H9 (cell line): ENCODE results near the gene TAF10. TPM values are rescaled to one million over a fixed set of nuclear protein-coding genes. Genes with fewer than 3 reads are reported as not detected.

Source experiments
- DNase-seq: peaks from one replicate; pipeline ENCODE4 v3.0.0-alpha.2; 2017
- H2AFZ ChIP-seq: one replicate; pipeline ENCODE4 v1.6.1; 2013; ENCODE audit warnings: mild to moderate bottlenecking, low read length, control low read depth, moderate library complexity
- H2AK5ac ChIP-seq: 2 replicates; pipeline ENCODE4 v1.6.1; 2013; ENCODE audit warnings: low read length, control low read depth, mixed read lengths; ENCODE audit not compliant: insufficient read length
- H2BK120ac ChIP-seq: one replicate; pipeline ENCODE4 v1.6.1; 2013; ENCODE audit warnings: low read depth, mild to moderate bottlenecking, low read length, control low read depth, inconsistent platforms; ENCODE audit not compliant: poor library complexity, severe bottlenecking
- H2BK12ac ChIP-seq: 2 replicates; pipeline ENCODE4 v1.6.1; 2013; ENCODE audit warnings: low read length, control low read depth, mixed read lengths, low read depth; ENCODE audit not compliant: insufficient read length
- H2BK15ac ChIP-seq: 2 replicates; pipeline ENCODE4 v1.6.1; 2013; ENCODE audit warnings: low read depth, low read length, control low read depth
- H2BK20ac ChIP-seq: one replicate; pipeline ENCODE4 v1.6.1; 2013; ENCODE audit warnings: low read depth, mild to moderate bottlenecking, low read length, control low read depth, inconsistent platforms; ENCODE audit not compliant: poor library complexity, severe bottlenecking
- H2BK5ac ChIP-seq: 2 replicates; pipeline ENCODE4 v1.6.1; 2013; ENCODE audit warnings: low read length, control low read depth, mixed read lengths; ENCODE audit not compliant: insufficient read length
- H3K14ac ChIP-seq: 2 replicates; pipeline ENCODE4 v1.6.1; 2013; ENCODE audit warnings: low read length, control low read depth; ENCODE audit not compliant: insufficient read depth
- H3K18ac ChIP-seq: 2 replicates; pipeline ENCODE4 v1.6.1; 2013; ENCODE audit warnings: low read depth, mild to moderate bottlenecking, mixed read lengths, low read length, control low read depth; ENCODE audit not compliant: insufficient read length
- H3K23ac ChIP-seq: 2 replicates; pipeline ENCODE4 v1.6.1; 2013; ENCODE audit warnings: low read length, control low read depth, mixed read lengths, low read depth; ENCODE audit not compliant: insufficient read length
- H3K23me2 ChIP-seq: 2 replicates; pipeline ENCODE4 v1.6.1; 2013; ENCODE audit warnings: low read depth, mild to moderate bottlenecking, mixed read lengths, low read length, control low read depth; ENCODE audit not compliant: insufficient read length, poor library complexity, severe bottlenecking
- H3K27ac ChIP-seq: 2 replicates; pipeline ENCODE4 v1.5.1; 2013; ENCODE audit warnings: low read length, control low read depth, mixed read lengths, low read depth; ENCODE audit not compliant: insufficient read length
- H3K27me3 ChIP-seq: 2 replicates; pipeline ENCODE4 v1.6.1; 2013; ENCODE audit warnings: low read length, control low read depth, inconsistent platforms; ENCODE audit not compliant: insufficient read depth
- H3K4ac ChIP-seq: 2 replicates; pipeline ENCODE4 v1.6.1; 2013; ENCODE audit warnings: low read depth, mild to moderate bottlenecking, control low read depth, inconsistent platforms, low read length, moderate library complexity
- H3K4me1 ChIP-seq: 2 replicates; pipeline ENCODE4 v1.6.1; 2013; ENCODE audit warnings: low read length, control low read depth, inconsistent platforms; ENCODE audit not compliant: insufficient read depth
- H3K4me2 ChIP-seq: 2 replicates; pipeline ENCODE4 v1.6.1; 2013; ENCODE audit warnings: low read length, control low read depth, mixed read lengths; ENCODE audit not compliant: insufficient read length, insufficient read depth
- H3K56ac ChIP-seq: 2 replicates; pipeline ENCODE4 v1.6.1; 2013; ENCODE audit warnings: low read depth, mild to moderate bottlenecking, mixed read lengths, low read length, control low read depth; ENCODE audit not compliant: insufficient read length
- H3K79me1 ChIP-seq: 2 replicates; pipeline ENCODE4 v1.6.1; 2013; ENCODE audit warnings: low read depth, mild to moderate bottlenecking, moderate library complexity, low read length, control low read depth, inconsistent platforms; ENCODE audit not compliant: insufficient read depth, poor library complexity, severe bottlenecking
- H3K79me2 ChIP-seq: 2 replicates; pipeline ENCODE4 v1.6.1; 2013; ENCODE audit warnings: low read length, control low read depth, inconsistent platforms; ENCODE audit not compliant: insufficient read depth
- H3K9ac ChIP-seq: 2 replicates; pipeline ENCODE4 v1.6.1; 2013; ENCODE audit warnings: low read length, control low read depth, mixed read lengths; ENCODE audit not compliant: insufficient read length; ENCODE audit errors: extremely low read depth
- H3K9me3 ChIP-seq: one replicate; pipeline ENCODE4 v1.6.1; 2013; ENCODE audit warnings: low read depth, low read length, inconsistent platforms; ENCODE audit not compliant: control insufficient read depth
- H3T11ph ChIP-seq: one replicate; pipeline ENCODE4 v1.6.1; 2013; ENCODE audit warnings: mild to moderate bottlenecking, low read length, control low read depth, inconsistent platforms
- H4K20me1 ChIP-seq: one replicate; pipeline ENCODE4 v1.6.1; 2013; ENCODE audit not compliant: control insufficient read depth, insufficient read length, insufficient read depth
- H4K5ac ChIP-seq: 2 replicates; pipeline ENCODE4 v1.6.1; 2013; ENCODE audit warnings: low read depth, mild to moderate bottlenecking, mixed read lengths, low read length, control low read depth; ENCODE audit not compliant: insufficient read length
- H4K8ac ChIP-seq: replicated peaks from 2 replicates; pipeline ENCODE4 v1.6.1; 2013; ENCODE audit warnings: low read length, control low read depth, mixed read lengths, low read depth; ENCODE audit not compliant: insufficient read length
- H4K91ac ChIP-seq: 2 replicates; pipeline ENCODE4 v1.6.1; 2013; ENCODE audit warnings: low read depth, mild to moderate bottlenecking, moderate library complexity, mixed read lengths, low read length, control low read depth; ENCODE audit not compliant: insufficient read length
- H3K27ac Mint-ChIP-seq, 3 experiments: 2 replicates in 2 of 3; 3 replicates in 1 of 3; pipeline ENCODE4 v1.8.0; 2020 to 2021; ENCODE audit warnings: mixed read lengths in 3 of 3, mild to moderate bottlenecking in 1 of 3, moderate library complexity in 1 of 3
- H3K27me3 Mint-ChIP-seq: 2 replicates; pipeline ENCODE4 v1.8.0; 2021; ENCODE audit warnings: low read depth, mild to moderate bottlenecking, moderate library complexity, mixed read lengths
- H3K36me3 Mint-ChIP-seq, 3 experiments: 2 replicates in 2 of 3; 3 replicates in 1 of 3; pipeline ENCODE4 v1.8.0; 2020 to 2021; ENCODE audit warnings: low read depth in 3 of 3, mixed read lengths in 3 of 3; ENCODE audit not compliant: insufficient read depth in 1 of 3
- H3K4me1 Mint-ChIP-seq, 2 experiments: 2 replicates each; pipeline ENCODE4 v1.8.0; 2020; ENCODE audit warnings: mixed read lengths in 2 of 2
- H3K4me3 Mint-ChIP-seq, 2 experiments: 2 replicates in 1 of 2; 3 replicates in 1 of 2; pipeline ENCODE4 v1.8.0; 2020 to 2021; ENCODE audit warnings: mild to moderate bottlenecking in 2 of 2, mixed read lengths in 2 of 2, moderate library complexity in 1 of 2
- H3K9me3 Mint-ChIP-seq, 2 experiments: 2 replicates in 1 of 2; 3 replicates in 1 of 2; pipeline ENCODE4 v1.8.0; 2020; ENCODE audit warnings: mild to moderate bottlenecking in 2 of 2, mixed read lengths in 2 of 2, moderate library complexity in 1 of 2
- CTCF ChIP-seq: fragments of 200-600 bp; sonication (generic); conservative IDR thresholded peaks from 3 replicates; pipeline ENCODE4 v1.8.0; 2021; ENCODE audit warnings: antibody characterized with exemption, mild to moderate bottlenecking
- WGBS: extraction: QIAGEN DNeasy Blood & Tissue Kit; methylation state at CpG from one replicate; pipeline ENCODE4 v1.1.7; 2013; ENCODE audit warnings: missing lambda C conversion rate, low lambda C conversion rate, mixed read lengths; ENCODE audit not compliant: insufficient read length; ENCODE audit errors: extremely low coverage; 5-methylcytosine and 5-hydroxymethylcytosine counted together
- total RNA-seq: library from RNA; stranded (reverse); gene quantifications from 2 replicates; pipeline ENCODE4 v1.2.1, GENCODE V29; 2021

The TAF10 gene
- total RNA-seq, 1 experiment from 2014 or later, result 198 TPM

- Histone ChIP-seq H3T11ph (no peak overlapping the region), H4K20me1 (no peaks in the 10 kb centered on the region), H4K91ac (no peak overlapping the region), H3K4me2 (no peak overlapping the region), H3K23ac (no peak overlapping the region), H2BK120ac (no peak overlapping the region), H2BK5ac (no peak overlapping the region), H3K56ac (no peak overlapping the region), H2BK12ac (no peak overlapping the region), H4K8ac (no peak overlapping the region), H3K27ac (no peak overlapping the region), H3K4ac (no peak overlapping the region), H3K4me1 (no peaks in the 10 kb centered on the region), H2AK5ac (no peak overlapping the region), H3K27me3 (no peaks in the 10 kb centered on the region), H3K79me1 (no peaks in the 10 kb centered on the region), H3K18ac (no peak overlapping the region), H2BK15ac (no peak overlapping the region), H4K5ac (no peak overlapping the region), H3K9ac (no peak overlapping the region), H3K79me2 (no peaks in the 10 kb centered on the region), H2AFZ (no peak overlapping the region), H2BK20ac (no peak overlapping the region), H3K9me3 (no peaks in the 10 kb centered on the region), H3K23me2 (peaks cover 20% of the 10 kb centered on the region), H3K14ac (no peak overlapping the region)
- DNase-seq, result no peak
- H3K27ac Mint-ChIP-seq, result no peak overlapping the region
- no CpG with 5 or more reads among the region's 5 CpGs for WGBS
- H3K4me3 Mint-ChIP-seq, result no peak overlapping the region
- H3K9me3 Mint-ChIP-seq, result no peaks in the 10 kb centered on the region
- no peak for TF ChIP-seq CTCF
- no peaks in the 10 kb centered on the region; the same call in 1 of the 2 replicates for H3K27me3 Mint-ChIP-seq
- H3K36me3 Mint-ChIP-seq, result peaks cover 15 to 33% (median 26%) of the 10 kb centered on the region in 3 experiments; a peak in 6 of 7 replicates
- peaks cover 9% of the 10 kb centered on the region in 2 experiments for H3K4me1 Mint-ChIP-seq
These were observed 3.0 kb upstream of the TAF10 start for GRCh38 chr11:6615046-6615445.
